IMR-90 (cell line): ENCODE measurements around the gene TSC22D4.
A peak's percentile ranks its signal among the peaks of the same experiment; 100 is the strongest.

Experiments used
- CEBPB ChIP-seq: IDR thresholded peaks from 2 replicates; pipeline ENCODE4 v1.6.1; 2012; ENCODE audit warnings: low read depth, low read length, improper control_type of control experiment
- FOS ChIP-seq: fragments of 150-350 bp; IDR thresholded peaks from 2 replicates; pipeline ENCODE4 v1.6.1; 2016; ENCODE audit warnings: low read depth, low read length
- MAZ ChIP-seq: IDR thresholded peaks from 2 replicates; pipeline ENCODE4 v1.6.1; 2012; ENCODE audit warnings: low read depth, mild to moderate bottlenecking, low read length, improper control_type of control experiment, moderate library complexity, borderline replicate concordance
- POLR2A ChIP-seq: IDR thresholded peaks from 2 replicates; pipeline ENCODE4 v1.6.1; 2012; ENCODE audit warnings: mild to moderate bottlenecking, low read depth, low read length
- RAD21 ChIP-seq: IDR thresholded peaks from 2 replicates; pipeline ENCODE4 v1.6.1; 2012; ENCODE audit warnings: low read length, improper control_type of control experiment
- TF ChIP-seq, protein P1 (sequence below): conservative IDR thresholded peaks from 2 replicates; pipeline ENCODE4 v1.5.1; 2012; ENCODE audit warnings: mild to moderate bottlenecking, low read depth, low read length, improper control_type of control experiment

DNA sequence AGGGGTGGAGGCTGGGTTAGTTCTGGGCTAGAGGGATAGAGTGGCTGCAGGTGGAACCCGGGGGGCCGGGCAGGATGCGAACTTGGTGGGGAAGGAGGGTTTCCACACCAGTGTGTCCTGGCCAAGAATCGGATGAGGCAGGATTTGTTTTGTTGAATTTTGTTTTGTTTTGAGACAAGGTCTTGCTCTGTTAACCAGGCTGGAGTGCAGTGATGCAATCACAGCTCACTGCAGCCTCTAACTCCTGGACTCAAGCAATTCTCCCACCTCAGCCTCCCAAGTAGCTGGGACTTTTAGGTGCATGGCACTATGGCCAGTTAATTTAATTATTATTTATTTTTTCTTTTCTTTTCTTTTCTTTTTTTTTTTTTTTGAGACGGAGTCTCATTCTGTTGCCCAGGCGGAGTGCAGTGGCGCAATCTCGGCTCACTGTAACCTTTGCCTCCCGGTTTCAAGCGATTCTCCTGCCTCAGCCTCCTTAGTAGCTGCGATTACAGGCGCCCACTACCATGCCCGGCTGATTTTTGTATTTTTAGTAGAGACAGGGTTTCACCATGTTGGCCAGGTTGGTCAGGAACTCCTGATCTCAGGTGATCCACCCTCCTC lies 29.7 kb downstream of the TSC22D4 start:
- TF ChIP-seq, protein P1, sequence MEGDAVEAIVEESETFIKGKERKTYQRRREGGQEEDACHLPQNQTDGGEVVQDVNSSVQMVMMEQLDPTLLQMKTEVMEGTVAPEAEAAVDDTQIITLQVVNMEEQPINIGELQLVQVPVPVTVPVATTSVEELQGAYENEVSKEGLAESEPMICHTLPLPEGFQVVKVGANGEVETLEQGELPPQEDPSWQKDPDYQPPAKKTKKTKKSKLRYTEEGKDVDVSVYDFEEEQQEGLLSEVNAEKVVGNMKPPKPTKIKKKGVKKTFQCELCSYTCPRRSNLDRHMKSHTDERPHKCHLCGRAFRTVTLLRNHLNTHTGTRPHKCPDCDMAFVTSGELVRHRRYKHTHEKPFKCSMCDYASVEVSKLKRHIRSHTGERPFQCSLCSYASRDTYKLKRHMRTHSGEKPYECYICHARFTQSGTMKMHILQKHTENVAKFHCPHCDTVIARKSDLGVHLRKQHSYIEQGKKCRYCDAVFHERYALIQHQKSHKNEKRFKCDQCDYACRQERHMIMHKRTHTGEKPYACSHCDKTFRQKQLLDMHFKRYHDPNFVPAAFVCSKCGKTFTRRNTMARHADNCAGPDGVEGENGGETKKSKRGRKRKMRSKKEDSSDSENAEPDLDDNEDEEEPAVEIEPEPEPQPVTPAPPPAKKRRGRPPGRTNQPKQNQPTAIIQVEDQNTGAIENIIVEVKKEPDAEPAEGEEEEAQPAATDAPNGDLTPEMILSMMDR: no peak
- TF ChIP-seq CEBPB (peak; percentile 59), POLR2A (no peak), MAZ (no peak), RAD21 (no peak), FOS (no peak)
